Small intestine (tissue), 4 donors: Measurements from ENCODE around the gene PRRC2B. TPM values are rescaled to one million over a fixed set of nuclear protein-coding genes. Genes with fewer than 3 reads are reported as not detected.

Experiments
- polyA plus RNA-seq, 4 donors: library from polyadenylated mRNA; stranded (reverse) in 3 of 4; unstranded in 1 of 4; fragments of 200-250 nt in 3 of 4; fragments of 120-200 nt in 1 of 4; gene quantifications; one replicate each; pipeline versions ENCODE4 v1.2.1 to v1.2.3, GENCODE V29; 2013
- donor health status: healthy with polysubstance abuse.
- donor health status: Bipolar disorder and iron deficiency.
- donor health status: healthy.

Gene PRRC2B
- polyA plus RNA-seq, 4 donors, result 18.9 to 138 (median 40.7) TPM

Other genes with a start within 250 kb of the PRRC2B start
- 1 to 10 TPM in 3 of 4 donors, under 1 TPM in 1; 0.89 to 3.2 (median 2.0) TPM for gene FAM78A, start 117.6 kb upstream of the PRRC2B start, polyA plus RNA-seq
- 1 to 10 TPM in 1 of 4 donors, under 1 TPM in 2, not detected in 1; 0.34 to 1.9 (median 0.54) TPM for gene PLPP7, start 104.4 kb upstream of the PRRC2B start, polyA plus RNA-seq
- 10 to 100 TPM; 15.0 to 53.2 (median 35.5) TPM for gene POMT1, start 108.8 kb downstream of the PRRC2B start, polyA plus RNA-seq
- gene UCK1, start 137.2 kb downstream of the PRRC2B start, polyA plus RNA-seq, result 10 to 100 TPM; 18.1 to 40.6 (median 27.7) TPM
- 1 to 10 TPM in 1 of 4 donors, under 1 TPM in 2, not detected in 1; 0.12 to 4.0 (median 0.89) TPM for gene PRRT1B, start 151.4 kb downstream of the PRRC2B start, polyA plus RNA-seq